Measurements from ENCODE around the gene CHRM3. TPM values are rescaled to one million over a fixed set of nuclear protein-coding genes. Genes with fewer than 3 reads are reported as not detected.

The CHRM3 gene
- total RNA-seq, 2 donors from 2014 or later, result 2.0 to 5.5 TPM

GRCh38 chr1:239421811-239422210 lies 35.4 kb downstream of the CHRM3 start:
- Mint-ChIP-seq H3K27me3 (ENCODE audit: insufficient read depth) (no peaks in the 10 kb centered on the region), H3K9me3 (no peaks in the 10 kb centered on the region), H3K36me3 (ENCODE audit: low read depth) (no peaks in the 10 kb centered on the region), H3K4me3 (no peak overlapping the region), H3K27ac (no peak overlapping the region), H3K4me1 (no peaks in the 10 kb centered on the region)
- no peak for TF ChIP-seq CTCF (conservative IDR thresholded peaks at IDR 0.05)
- Histone ChIP-seq H3K9me3 (ENCODE audit: control insufficient read depth, low read length) (no peaks in the 10 kb centered on the region), H3K9ac (ENCODE audit: extremely low read depth, low read length, poor library complexity, severe bottlenecking) (no peak overlapping the region), H3K27me3 (ENCODE audit: control insufficient read depth, insufficient read depth, low read length, poor library complexity, severe bottlenecking) (no peaks in the 10 kb centered on the region), H3K4me1 (ENCODE audit: control insufficient read depth, insufficient read depth, low read length) (no peaks in the 10 kb centered on the region), H3K36me3 (ENCODE audit: control insufficient read depth, insufficient read depth, low read length) (no peaks in the 10 kb centered on the region), H3K4me3 (ENCODE audit: low read length) (no peak overlapping the region), H3K27ac (ENCODE audit: low read depth, low read length) (no peak overlapping the region)
- WGBS, 2 experiments (ENCODE audit: insufficient coverage in 1 of 2, insufficient read length in 1 of 2), result 100% methylated on average over 2 of the region's 2 CpGs; no CpG with 5 or more reads in 1 of the 2 experiments
- no peak for DNase-seq

GRCh38 chr1:239422818-239423217 lies 36.5 kb downstream of the CHRM3 start:
- no peak overlapping the region for H3K9ac ChIP-seq (ENCODE audit: extremely low read depth, low read length, poor library complexity, severe bottlenecking)
- no peak overlapping the region for H3K4me3 ChIP-seq (ENCODE audit: low read length)
- H3K27me3 ChIP-seq (ENCODE audit: control insufficient read depth, insufficient read depth, low read length, poor library complexity, severe bottlenecking), result no peaks in the 10 kb centered on the region
- no peak overlapping the region for H3K27ac ChIP-seq (ENCODE audit: low read depth, low read length)
- no peak for TF ChIP-seq CTCF (conservative IDR thresholded peaks at IDR 0.05)
- H3K9me3 ChIP-seq (ENCODE audit: control insufficient read depth, low read length), result no peaks in the 10 kb centered on the region
- Mint-ChIP-seq H3K4me3 (no peak overlapping the region), H3K27me3 (ENCODE audit: insufficient read depth) (no peaks in the 10 kb centered on the region), H3K9me3 (no peaks in the 10 kb centered on the region), H3K27ac (no peak overlapping the region), H3K36me3 (ENCODE audit: low read depth) (no peaks in the 10 kb centered on the region), H3K4me1 (no peaks in the 10 kb centered on the region)
- DNase-seq, result no peak
- WGBS, 2 experiments (ENCODE audit: insufficient coverage in 1 of 2, insufficient read length in 1 of 2), result 89 to 100% methylated on average over 1 to 3 of the region's 3 CpGs
- H3K36me3 ChIP-seq (ENCODE audit: control insufficient read depth, insufficient read depth, low read length), result no peaks in the 10 kb centered on the region
- H3K4me1 ChIP-seq (ENCODE audit: control insufficient read depth, insufficient read depth, low read length), result no peaks in the 10 kb centered on the region

- Histone ChIP-seq H3K36me3 (ENCODE audit: control insufficient read depth, insufficient read depth, low read length) (no peaks in the 10 kb centered on the region), H3K9me3 (ENCODE audit: control insufficient read depth, low read length) (no peaks in the 10 kb centered on the region), H3K4me3 (ENCODE audit: low read length) (no peak overlapping the region), H3K27me3 (ENCODE audit: control insufficient read depth, insufficient read depth, low read length, poor library complexity, severe bottlenecking) (no peaks in the 10 kb centered on the region), H3K4me1 (ENCODE audit: control insufficient read depth, insufficient read depth, low read length) (no peaks in the 10 kb centered on the region), H3K27ac (ENCODE audit: low read depth, low read length) (no peak overlapping the region), H3K9ac (ENCODE audit: extremely low read depth, low read length, poor library complexity, severe bottlenecking) (no peak overlapping the region)
- no peaks in the 10 kb centered on the region for H3K9me3 Mint-ChIP-seq
- WGBS, 2 experiments (ENCODE audit: insufficient coverage in 1 of 2, insufficient read length in 1 of 2), result 94 to 100% methylated on average over 1 to 4 of the region's 4 CpGs
- no peak overlapping the region for H3K27ac Mint-ChIP-seq
- H3K4me1 Mint-ChIP-seq, result no peaks in the 10 kb centered on the region
- H3K36me3 Mint-ChIP-seq (ENCODE audit: low read depth), result no peaks in the 10 kb centered on the region
- H3K4me3 Mint-ChIP-seq, result no peak overlapping the region
- no peak for DNase-seq
- H3K27me3 Mint-ChIP-seq (ENCODE audit: insufficient read depth), result no peaks in the 10 kb centered on the region
- TF ChIP-seq CTCF (conservative IDR thresholded peaks at IDR 0.05), result no peak
Observed at GRCh38 chr1:239426821-239427475, 40.6 kb downstream of the CHRM3 start.
